SK-N-MC (cell line): Measurements from ENCODE around the gene BTBD6.

Experiments used
- EZH2 ChIP-seq: fragments of 200-600 bp; sonication (generic); IDR thresholded peaks from one replicate; pipeline ENCODE4 v1.6.1; 2017; ENCODE audit warnings: antibody characterized with exemption
- POLR2AphosphoS5 ChIP-seq: IDR thresholded peaks from 2 replicates; pipeline ENCODE4 v1.6.1; 2012; ENCODE audit warnings: mild to moderate bottlenecking, low read depth, low read length, borderline replicate concordance

DNA sequence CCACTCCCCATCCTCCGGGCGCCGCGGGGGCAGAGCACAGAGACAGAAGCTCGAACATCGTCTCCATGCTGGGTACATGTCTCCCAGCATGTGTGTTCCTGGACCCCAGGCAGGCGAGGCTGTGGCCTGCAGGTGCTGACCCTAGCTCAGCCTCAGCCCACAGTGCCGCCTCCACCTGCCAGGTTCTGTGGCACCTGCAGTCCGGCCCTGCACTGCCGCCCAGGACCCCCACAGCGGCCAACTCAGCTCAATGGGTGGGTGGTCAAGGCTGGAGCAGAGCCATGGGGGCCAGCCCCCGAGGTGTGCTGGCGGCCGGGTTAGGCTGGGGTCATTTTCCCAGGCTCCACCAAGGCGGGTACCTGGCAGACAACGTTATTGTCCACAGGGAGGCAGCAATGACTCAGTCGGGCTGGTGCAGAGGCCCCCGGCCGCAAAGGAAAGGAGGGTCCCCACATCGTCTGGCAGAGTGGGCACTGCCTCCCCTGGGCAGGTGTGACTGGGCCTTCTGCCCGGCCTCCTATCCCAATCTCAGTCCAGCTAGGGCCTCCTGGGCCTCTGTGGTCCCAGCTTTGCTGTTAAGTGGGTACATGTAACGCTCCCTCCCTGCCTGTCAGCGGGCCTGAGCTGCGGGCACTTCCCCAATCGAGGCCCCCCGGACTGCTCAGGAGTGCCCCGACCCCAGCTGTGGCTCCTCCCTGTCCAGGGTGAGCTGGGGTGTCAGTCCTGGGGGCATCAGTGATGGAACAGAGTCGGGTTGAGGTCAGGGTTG is 47.0 kb upstream of the BTBD6 start:
- TF ChIP-seq EZH2 (no peak), POLR2AphosphoS5 (no peak)
